ENCODE data around the gene ANGPTL2. TPM values are rescaled to one million over a fixed set of nuclear protein-coding genes. Genes with fewer than 3 reads are reported as not detected.

ANGPTL2 gene
- total RNA-seq, 1 experiment from 2014 or later, result 0.08 TPM

GRCh38 chr9:127135056-127135745 lies 12.8 kb upstream of the ANGPTL2 start:
- Histone ChIP-seq H3K27me3 (ENCODE audit: control insufficient read depth, insufficient read depth, low read length) (no peaks in the 10 kb centered on the region), H3K4me3 (ENCODE audit: low read depth in 2 of 2, low read length in 2 of 2) (no peak overlapping the region), H3K36me3 (ENCODE audit: control insufficient read depth, insufficient read depth, low read length) (no peaks in the 10 kb centered on the region), H3K4me1 (ENCODE audit: control insufficient read depth, insufficient read depth, low read length) (no peaks in the 10 kb centered on the region; the same call in 1 of the 2 replicates), H3K9me3 (ENCODE audit: control insufficient read depth, insufficient read depth, low read depth, low read length) (no peaks in the 10 kb centered on the region), H3K27ac (ENCODE audit: low read length) (no peak overlapping the region)
- POLR2A ChIA-PET, result no interaction called here
- in situ Hi-C loops (cut with HindIII; ENCODE audit: low pct_unique_long_range_greater_than_20kb, low sequenced_read_pairs) (no loop called here), intact Hi-C loops (cut with micrococcal nuclease; ENCODE audit: unreplicated experiment) (no loop called here)
- no peak for ATAC-seq
- BruUV-seq (replicated peaks), result no TSS peak
- CTCF ChIA-PET, result no interaction called here
- TF ChIP-seq CTCF (IDR thresholded peaks at IDR 0.05) (no peak), POLR2AphosphoS5 (IDR thresholded peaks at IDR 0.05; ENCODE audit: low read depth, low read length) (no peak), SIN3A (IDR thresholded peaks at IDR 0.05; ENCODE audit: borderline replicate concordance, insufficient read depth, low read depth, low read length) (no peak), TCF7L2 (IDR thresholded peaks at IDR 0.05; ENCODE audit: low read depth, low read length) (no peak), REST (IDR thresholded peaks at IDR 0.05; ENCODE audit: insufficient read depth in 1 of 2, low read depth in 2 of 2, low read length in 1 of 2) (no peak)
- no peak for DNase-seq (ENCODE audit: low read depth, low spot score)

- DNase-seq (ENCODE audit: low read depth, low spot score) (no peak), ATAC-seq (no peak)
- no peaks in the 10 kb centered on the region for H3K27me3 ChIP-seq (ENCODE audit: control insufficient read depth, insufficient read depth, low read length)
- H3K4me3 ChIP-seq (ENCODE audit: low read depth in 2 of 2, low read length in 2 of 2), result no peak overlapping the region
- no TSS peak for BruUV-seq (replicated peaks)
- ChIA-PET POLR2A (no interaction called here), CTCF (no interaction called here)
- H3K27ac ChIP-seq (ENCODE audit: low read length), result no peak overlapping the region
- intact Hi-C loops (cut with micrococcal nuclease; ENCODE audit: unreplicated experiment) (no loop called here), in situ Hi-C loops (cut with HindIII; ENCODE audit: low pct_unique_long_range_greater_than_20kb, low sequenced_read_pairs) (no loop called here)
- no peaks in the 10 kb centered on the region; the same call in 1 of the 2 replicates for H3K4me1 ChIP-seq (ENCODE audit: control insufficient read depth, insufficient read depth, low read length)
- H3K9me3 ChIP-seq (ENCODE audit: control insufficient read depth, insufficient read depth, low read depth, low read length), result no peaks in the 10 kb centered on the region
- no peaks in the 10 kb centered on the region for H3K36me3 ChIP-seq (ENCODE audit: control insufficient read depth, insufficient read depth, low read length)
- TF ChIP-seq TCF7L2 (IDR thresholded peaks at IDR 0.05; ENCODE audit: low read depth, low read length) (no peak), CTCF (IDR thresholded peaks at IDR 0.05) (no peak), POLR2AphosphoS5 (IDR thresholded peaks at IDR 0.05; ENCODE audit: low read depth, low read length) (no peak), REST (IDR thresholded peaks at IDR 0.05; ENCODE audit: insufficient read depth in 1 of 2, low read depth in 2 of 2, low read length in 1 of 2) (no peak), SIN3A (IDR thresholded peaks at IDR 0.05; ENCODE audit: borderline replicate concordance, insufficient read depth, low read depth, low read length) (no peak)
Observed at GRCh38 chr9:127133739-127134167, 11.3 kb upstream of the ANGPTL2 start.

All from Panc1 (cell line).